K562 (cell line): ENCODE data around the gene TRPV5. TPM values are rescaled to one million over a fixed set of nuclear protein-coding genes. Genes with fewer than 3 reads are reported as not detected.
A peak's percentile ranks its signal among the peaks of the same experiment; 100 is the strongest.

ENCODE experiments used
- BCLAF1 ChIP-seq, 2 experiments: fragments of 450-650 bp in 1 of 2; IDR thresholded peaks; 2 replicates each; pipeline ENCODE4 v1.6.1; 2011 to 2017; ENCODE audit warnings: low read depth in 2 of 2, antibody characterized with exemption in 1 of 2, borderline replicate concordance in 1 of 2, low read length in 1 of 2, mild to moderate bottlenecking in 1 of 2, mixed read lengths in 1 of 2; ENCODE audit not compliant: control insufficient read depth in 1 of 2
- HLTF ChIP-seq: fragments of 450-650 bp; IDR thresholded peaks from 2 replicates; pipeline ENCODE4 v1.6.1; 2016
- MCM3 ChIP-seq: fragments of 450-650 bp; IDR thresholded peaks from 2 replicates; pipeline ENCODE4 v1.6.1; 2016
- NR4A1 ChIP-seq, 2 experiments: fragments of 250-450 bp in 1 of 2; fragments of 450-650 bp in 1 of 2; sonication (Bioruptor Pico) in 1 of 2; IDR thresholded peaks; 2 replicates each; pipeline versions ENCODE4 v1.4.0 to v1.6.1; 2016 to 2020; ENCODE audit warnings: mild to moderate bottlenecking in 2 of 2, missing compliant biosample characterization in 1 of 2, missing genetic modification characterization in 1 of 2, moderate library complexity in 1 of 2
- PRMT5 ChIP-seq: sonication (generic); formaldehyde crosslinking; IDR thresholded peaks from 2 replicates; pipeline ENCODE4 v1.5.0; 2020; ENCODE audit warnings: missing genetic modification reagents
- RFX7 ChIP-seq: fragments of 250-450 bp; sonication (Bioruptor Pico); IDR thresholded peaks from 2 replicates; pipeline ENCODE4 v1.5.1; 2021; ENCODE audit warnings: mild to moderate bottlenecking
- RHOXF2B ChIP-seq: fragments of 250-450 bp; sonication (Bioruptor Pico); conservative IDR thresholded peaks from 2 replicates; pipeline ENCODE4 v1.5.1; 2021
- TRIM24 ChIP-seq, 2 experiments: fragments of 450-650 bp; IDR thresholded peaks; 2 replicates each; pipeline ENCODE4 v1.6.1; 2016
- ZNF282 ChIP-seq: sonication (generic); formaldehyde crosslinking; IDR thresholded peaks from 2 replicates; pipeline ENCODE4 v1.8.1; 2023; ENCODE audit warnings: missing genetic modification reagents
- ZNF507 ChIP-seq: conservative IDR thresholded peaks from 2 replicates; pipeline ENCODE4 v1.6.1; 2017; ENCODE audit warnings: missing genetic modification characterization, missing compliant biosample characterization
- ZNF707 ChIP-seq: fragments of 250-450 bp; sonication (Bioruptor Pico); conservative IDR thresholded peaks from 2 replicates; pipeline ENCODE4 v1.8.0; 2022; ENCODE audit warnings: inconsistent platforms, mild to moderate bottlenecking, moderate library complexity
- ZNF778 ChIP-seq: fragments of 450-650 bp; formaldehyde crosslinking; IDR thresholded peaks from 2 replicates; pipeline ENCODE4 v1.4.0; 2020; ENCODE audit warnings: mild to moderate bottlenecking, moderate library complexity
- polyA plus RNA-seq, 8 experiments: library from polyadenylated mRNA; depleted of rRNA in 4 of 8; stranded (reverse) in 5 of 8; unstranded in 3 of 8; fragments of >200 nt; fragmentation: Nextera tagmentation in 2 of 8; fragmentation: Illumina TruSeq in 1 of 8; extraction: Ambion mirVana in 2 of 8; extraction: Trizol in 1 of 8; gene quantifications; 2 replicates each; pipeline versions ENCODE4 v1.2.1 to v1.2.3, GENCODE V29; 2011 to 2014; ENCODE audit warnings: inconsistent platforms in 1 of 8, missing spikeins in 1 of 8
- total RNA-seq, 7 experiments: library from RNA; depleted of rRNA in 6 of 7; stranded (reverse); fragments of >200 nt in 6 of 7; fragmentation: Illumina TruSeq in 2 of 7; extraction: Trizol in 2 of 7; gene quantifications; 2 replicates each; pipeline versions ENCODE4 v1.2.1 to v1.2.3, GENCODE V29; 2011 to 2021; ENCODE audit warnings: low replicate concordance in 1 of 7
- TF ChIP-seq, protein P1 (sequence below): fragments of 200-800 bp; sonication (Bioruptor generic); IDR thresholded peaks from 2 replicates; pipeline ENCODE4 v1.6.1; 2016; ENCODE audit warnings: missing genetic modification characterization, missing compliant biosample characterization
- TF ChIP-seq, protein P2 (sequence below): conservative IDR thresholded peaks from 2 replicates; pipeline ENCODE4 v1.6.1; 2011; ENCODE audit warnings: low read depth, mild to moderate bottlenecking, low read length; ENCODE audit not compliant: control insufficient read depth
- TF ChIP-seq, protein P3 (sequence below): fragments of 450-650 bp; IDR thresholded peaks from 2 replicates; pipeline ENCODE4 v1.6.1; 2018; ENCODE audit warnings: mild to moderate bottlenecking, low read depth; ENCODE audit not compliant: partially characterized antibody

The TRPV5 gene
- total and polyA plus RNA-seq, 9 of the 15 experiments (the other 6 are each of a cell fraction or from before 2014, with no cell fraction given): not detected

DNA sequence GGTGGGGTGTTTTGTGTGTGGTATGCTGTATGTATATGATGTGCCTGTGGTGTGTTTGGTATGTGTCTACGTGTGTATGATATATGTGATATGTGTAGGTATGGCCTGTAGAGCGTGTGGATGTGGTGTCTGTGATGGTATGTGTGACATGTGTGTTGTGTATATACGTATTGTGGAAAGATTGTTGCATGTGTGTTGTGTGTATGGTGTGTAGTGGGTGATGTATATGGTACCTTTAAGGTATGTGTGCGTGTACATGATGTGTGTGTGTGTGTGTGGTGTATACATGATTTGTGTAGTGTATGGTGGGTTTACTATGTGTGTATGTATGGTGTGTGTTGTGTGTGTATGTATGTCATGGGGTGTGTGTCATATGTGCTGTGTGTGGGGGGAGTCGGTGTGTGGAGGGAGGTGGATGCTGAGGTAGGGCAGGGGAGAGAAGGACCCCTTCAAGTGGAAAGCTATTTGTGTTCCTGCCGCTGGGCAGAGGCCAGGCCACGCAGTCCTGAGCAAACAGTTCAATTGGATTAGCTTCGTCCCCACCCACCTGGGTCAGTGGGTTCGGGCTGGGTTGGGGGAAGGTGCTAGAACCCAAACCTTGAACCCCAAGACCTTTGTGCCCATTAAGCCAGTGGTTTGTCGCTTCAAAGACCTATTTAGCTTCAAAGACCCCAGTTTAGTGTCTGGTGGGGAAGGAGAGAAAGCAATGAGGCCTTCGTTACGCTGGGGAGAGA is 46.1 kb downstream of the TRPV5 start (continued):
- TF ChIP-seq, protein P1, sequence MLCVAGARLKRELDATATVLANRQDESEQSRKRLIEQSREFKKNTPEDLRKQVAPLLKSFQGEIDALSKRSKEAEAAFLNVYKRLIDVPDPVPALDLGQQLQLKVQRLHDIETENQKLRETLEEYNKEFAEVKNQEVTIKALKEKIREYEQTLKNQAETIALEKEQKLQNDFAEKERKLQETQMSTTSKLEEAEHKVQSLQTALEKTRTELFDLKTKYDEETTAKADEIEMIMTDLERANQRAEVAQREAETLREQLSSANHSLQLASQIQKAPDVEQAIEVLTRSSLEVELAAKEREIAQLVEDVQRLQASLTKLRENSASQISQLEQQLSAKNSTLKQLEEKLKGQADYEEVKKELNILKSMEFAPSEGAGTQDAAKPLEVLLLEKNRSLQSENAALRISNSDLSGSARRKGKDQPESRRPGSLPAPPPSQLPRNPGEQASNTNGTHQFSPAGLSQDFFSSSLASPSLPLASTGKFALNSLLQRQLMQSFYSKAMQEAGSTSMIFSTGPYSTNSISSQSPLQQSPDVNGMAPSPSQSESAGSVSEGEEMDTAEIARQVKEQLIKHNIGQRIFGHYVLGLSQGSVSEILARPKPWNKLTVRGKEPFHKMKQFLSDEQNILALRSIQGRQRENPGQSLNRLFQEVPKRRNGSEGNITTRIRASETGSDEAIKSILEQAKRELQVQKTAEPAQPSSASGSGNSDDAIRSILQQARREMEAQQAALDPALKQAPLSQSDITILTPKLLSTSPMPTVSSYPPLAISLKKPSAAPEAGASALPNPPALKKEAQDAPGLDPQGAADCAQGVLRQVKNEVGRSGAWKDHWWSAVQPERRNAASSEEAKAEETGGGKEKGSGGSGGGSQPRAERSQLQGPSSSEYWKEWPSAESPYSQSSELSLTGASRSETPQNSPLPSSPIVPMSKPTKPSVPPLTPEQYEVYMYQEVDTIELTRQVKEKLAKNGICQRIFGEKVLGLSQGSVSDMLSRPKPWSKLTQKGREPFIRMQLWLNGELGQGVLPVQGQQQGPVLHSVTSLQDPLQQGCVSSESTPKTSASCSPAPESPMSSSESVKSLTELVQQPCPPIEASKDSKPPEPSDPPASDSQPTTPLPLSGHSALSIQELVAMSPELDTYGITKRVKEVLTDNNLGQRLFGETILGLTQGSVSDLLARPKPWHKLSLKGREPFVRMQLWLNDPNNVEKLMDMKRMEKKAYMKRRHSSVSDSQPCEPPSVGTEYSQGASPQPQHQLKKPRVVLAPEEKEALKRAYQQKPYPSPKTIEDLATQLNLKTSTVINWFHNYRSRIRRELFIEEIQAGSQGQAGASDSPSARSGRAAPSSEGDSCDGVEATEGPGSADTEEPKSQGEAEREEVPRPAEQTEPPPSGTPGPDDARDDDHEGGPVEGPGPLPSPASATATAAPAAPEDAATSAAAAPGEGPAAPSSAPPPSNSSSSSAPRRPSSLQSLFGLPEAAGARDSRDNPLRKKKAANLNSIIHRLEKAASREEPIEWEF: no peak
- TF ChIP-seq NR4A1 (CRISPR knock-in tag; IDR thresholded peaks at IDR 0.05) (no peak), NR4A1 (tag; IDR thresholded peaks at IDR 0.05) (no peak), ZNF707 (CRISPR knock-in tag) (no peak), TRIM24 (IDR thresholded peaks at IDR 0.05) (0 out of 4 replicates have a peak, but pooled peaks of 1 of the 2 experiments have one; percentile 16), HLTF (peak; percentile 50; the same call in 1 of the 2 replicates), RFX7 (CRISPR knock-in tag) (no peak), ZNF282 (no peak), ZNF507 (tag) (no peak), RHOXF2B (no peak), ZNF778 (CRISPR knock-in tag) (no peak), PRMT5 (CRISPR knock-in tag) (no peak), MCM3 (peak; percentile 56; the same call in 1 of the 2 replicates), BCLAF1 (IDR thresholded peaks at IDR 0.05; ENCODE audit: borderline replicate concordance in 1 of 2, control insufficient read depth in 1 of 2, low read depth in 2 of 2, low read length in 1 of 2) (0 out of 4 replicates have a peak, but pooled peaks of 1 of the 2 experiments have one; percentile 37)
- TF ChIP-seq, protein P2, sequence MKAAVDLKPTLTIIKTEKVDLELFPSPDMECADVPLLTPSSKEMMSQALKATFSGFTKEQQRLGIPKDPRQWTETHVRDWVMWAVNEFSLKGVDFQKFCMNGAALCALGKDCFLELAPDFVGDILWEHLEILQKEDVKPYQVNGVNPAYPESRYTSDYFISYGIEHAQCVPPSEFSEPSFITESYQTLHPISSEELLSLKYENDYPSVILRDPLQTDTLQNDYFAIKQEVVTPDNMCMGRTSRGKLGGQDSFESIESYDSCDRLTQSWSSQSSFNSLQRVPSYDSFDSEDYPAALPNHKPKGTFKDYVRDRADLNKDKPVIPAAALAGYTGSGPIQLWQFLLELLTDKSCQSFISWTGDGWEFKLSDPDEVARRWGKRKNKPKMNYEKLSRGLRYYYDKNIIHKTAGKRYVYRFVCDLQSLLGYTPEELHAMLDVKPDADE: no peak
- TF ChIP-seq, protein P3, sequence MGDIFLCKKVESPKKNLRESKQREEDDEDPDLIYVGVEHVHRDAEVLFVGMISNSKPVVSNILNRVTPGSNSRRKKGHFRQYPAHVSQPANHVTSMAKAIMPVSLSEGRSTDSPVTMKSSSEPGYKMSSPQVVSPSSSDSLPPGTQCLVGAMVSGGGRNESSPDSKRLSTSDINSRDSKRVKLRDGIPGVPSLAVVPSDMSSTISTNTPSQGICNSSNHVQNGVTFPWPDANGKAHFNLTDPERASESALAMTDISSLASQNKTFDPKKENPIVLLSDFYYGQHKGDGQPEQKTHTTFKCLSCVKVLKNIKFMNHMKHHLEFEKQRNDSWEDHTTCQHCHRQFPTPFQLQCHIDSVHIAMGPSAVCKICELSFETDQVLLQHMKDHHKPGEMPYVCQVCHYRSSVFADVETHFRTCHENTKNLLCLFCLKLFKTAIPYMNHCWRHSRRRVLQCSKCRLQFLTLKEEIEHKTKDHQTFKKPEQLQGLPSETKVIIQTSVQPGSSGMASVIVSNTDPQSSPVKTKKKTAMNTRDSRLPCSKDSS: peak; percentile 39
